ENCODE data around the gene PIGR. TPM values are rescaled to one million over a fixed set of nuclear protein-coding genes. Genes with fewer than 3 reads are reported as not detected.

PIGR gene
- polyA plus RNA-seq, 2 of the 4 experiments (the other 2 are of a cell fraction), result 0.01 TPM; not detected in 1

DNA sequence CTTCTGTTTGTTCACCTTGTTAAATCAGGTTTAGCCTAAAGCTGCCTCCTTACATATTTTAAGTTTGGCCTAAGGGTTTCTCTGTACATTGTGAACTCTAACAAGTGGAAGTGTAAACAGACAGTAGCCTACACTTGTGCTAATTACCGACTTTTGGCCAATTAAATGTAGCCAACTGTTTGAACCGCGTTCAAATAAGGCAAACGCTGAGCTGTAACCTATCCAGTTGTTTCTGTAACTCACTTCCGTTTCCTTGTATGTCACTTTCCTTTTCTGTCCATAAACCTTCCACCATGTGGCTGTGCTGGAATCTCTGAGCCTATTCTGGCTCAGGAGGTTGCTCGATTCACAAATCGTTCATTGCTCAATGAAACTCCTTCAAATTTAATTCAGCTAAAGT lies 32.0 kb upstream of the PIGR start:
- whole genome bisulfite sequencing (ENCODE audit: missing lambda C conversion rate), result 80% methylated on average over 7 of the region's 7 CpGs
- Histone ChIP-seq H3K27ac (no peak overlapping the region), H3K9me3 (no peaks in the 10 kb centered on the region), H3K4me2 (no peak overlapping the region), H3K4me1 (no peaks in the 10 kb centered on the region), H3K4me3 (no peak overlapping the region)
- FAIRE-seq (no peak), ATAC-seq (no peak), DNase-seq (ENCODE audit: low read depth in 1 of 2, low spot score in 1 of 2) (no peak)
- CTCF ChIA-PET, result interaction anchor here (0.7 to 6.4 kb wide), 2 partner anchors 23 to 44 kb away, joined by 3 to 63 read pairs; no protein-coding TSS in a partner anchor
- POLR2A ChIA-PET, result no interaction called here
- TF ChIP-seq BHLHE40 (IDR thresholded peaks at IDR 0.05; ENCODE audit: low read depth, low read length) (no peak), CBX2 (IDR thresholded peaks at IDR 0.05; ENCODE audit: borderline replicate concordance, low read depth) (no peak), JUNB (IDR thresholded peaks at IDR 0.05) (no peak), E2F6 (IDR thresholded peaks at IDR 0.05; ENCODE audit: borderline replicate concordance, low read depth) (no peak), MAZ (IDR thresholded peaks at IDR 0.05; ENCODE audit: borderline replicate concordance, low read depth, low read length) (no peak), RFX5 (IDR thresholded peaks at IDR 0.05) (no peak), POLR2A (IDR thresholded peaks at IDR 0.05; ENCODE audit: low read length) (no peak), HDAC2 (IDR thresholded peaks at IDR 0.05) (no peak), PBX3 (IDR thresholded peaks at IDR 0.05) (no peak), CHD4 (IDR thresholded peaks at IDR 0.05; ENCODE audit: borderline replicate concordance) (no peak), NR3C1 (IDR thresholded peaks at IDR 0.05) (no peak), RNF2 (IDR thresholded peaks at IDR 0.05; ENCODE audit: borderline replicate concordance, low read depth) (no peak), HEYL (CRISPR knock-in tag; IDR thresholded peaks at IDR 0.05) (no peak), FOSB (CRISPR knock-in tag; IDR thresholded peaks at IDR 0.05) (no peak), HOXB5 (CRISPR knock-in tag; IDR thresholded peaks at IDR 0.05) (no peak), RAD21 (conservative IDR thresholded peaks at IDR 0.05 in 1 of 2, IDR thresholded peaks at IDR 0.05 in 1 of 2) (no peak), KDM1A (IDR thresholded peaks at IDR 0.05; ENCODE audit: low read depth) (no peak)
- TF ChIP-seq, protein P1, sequence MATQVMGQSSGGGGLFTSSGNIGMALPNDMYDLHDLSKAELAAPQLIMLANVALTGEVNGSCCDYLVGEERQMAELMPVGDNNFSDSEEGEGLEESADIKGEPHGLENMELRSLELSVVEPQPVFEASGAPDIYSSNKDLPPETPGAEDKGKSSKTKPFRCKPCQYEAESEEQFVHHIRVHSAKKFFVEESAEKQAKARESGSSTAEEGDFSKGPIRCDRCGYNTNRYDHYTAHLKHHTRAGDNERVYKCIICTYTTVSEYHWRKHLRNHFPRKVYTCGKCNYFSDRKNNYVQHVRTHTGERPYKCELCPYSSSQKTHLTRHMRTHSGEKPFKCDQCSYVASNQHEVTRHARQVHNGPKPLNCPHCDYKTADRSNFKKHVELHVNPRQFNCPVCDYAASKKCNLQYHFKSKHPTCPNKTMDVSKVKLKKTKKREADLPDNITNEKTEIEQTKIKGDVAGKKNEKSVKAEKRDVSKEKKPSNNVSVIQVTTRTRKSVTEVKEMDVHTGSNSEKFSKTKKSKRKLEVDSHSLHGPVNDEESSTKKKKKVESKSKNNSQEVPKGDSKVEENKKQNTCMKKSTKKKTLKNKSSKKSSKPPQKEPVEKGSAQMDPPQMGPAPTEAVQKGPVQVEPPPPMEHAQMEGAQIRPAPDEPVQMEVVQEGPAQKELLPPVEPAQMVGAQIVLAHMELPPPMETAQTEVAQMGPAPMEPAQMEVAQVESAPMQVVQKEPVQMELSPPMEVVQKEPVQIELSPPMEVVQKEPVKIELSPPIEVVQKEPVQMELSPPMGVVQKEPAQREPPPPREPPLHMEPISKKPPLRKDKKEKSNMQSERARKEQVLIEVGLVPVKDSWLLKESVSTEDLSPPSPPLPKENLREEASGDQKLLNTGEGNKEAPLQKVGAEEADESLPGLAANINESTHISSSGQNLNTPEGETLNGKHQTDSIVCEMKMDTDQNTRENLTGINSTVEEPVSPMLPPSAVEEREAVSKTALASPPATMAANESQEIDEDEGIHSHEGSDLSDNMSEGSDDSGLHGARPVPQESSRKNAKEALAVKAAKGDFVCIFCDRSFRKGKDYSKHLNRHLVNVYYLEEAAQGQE (IDR thresholded peaks at IDR 0.05), result no peak
- TF ChIP-seq, protein P2, sequence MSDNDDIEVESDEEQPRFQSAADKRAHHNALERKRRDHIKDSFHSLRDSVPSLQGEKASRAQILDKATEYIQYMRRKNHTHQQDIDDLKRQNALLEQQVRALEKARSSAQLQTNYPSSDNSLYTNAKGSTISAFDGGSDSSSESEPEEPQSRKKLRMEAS (IDR thresholded peaks at IDR 0.05), result no peak
- TF ChIP-seq, protein P3, sequence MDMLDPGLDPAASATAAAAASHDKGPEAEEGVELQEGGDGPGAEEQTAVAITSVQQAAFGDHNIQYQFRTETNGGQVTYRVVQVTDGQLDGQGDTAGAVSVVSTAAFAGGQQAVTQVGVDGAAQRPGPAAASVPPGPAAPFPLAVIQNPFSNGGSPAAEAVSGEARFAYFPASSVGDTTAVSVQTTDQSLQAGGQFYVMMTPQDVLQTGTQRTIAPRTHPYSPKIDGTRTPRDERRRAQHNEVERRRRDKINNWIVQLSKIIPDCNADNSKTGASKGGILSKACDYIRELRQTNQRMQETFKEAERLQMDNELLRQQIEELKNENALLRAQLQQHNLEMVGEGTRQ (IDR thresholded peaks at IDR 0.05), result no peak

DNA sequence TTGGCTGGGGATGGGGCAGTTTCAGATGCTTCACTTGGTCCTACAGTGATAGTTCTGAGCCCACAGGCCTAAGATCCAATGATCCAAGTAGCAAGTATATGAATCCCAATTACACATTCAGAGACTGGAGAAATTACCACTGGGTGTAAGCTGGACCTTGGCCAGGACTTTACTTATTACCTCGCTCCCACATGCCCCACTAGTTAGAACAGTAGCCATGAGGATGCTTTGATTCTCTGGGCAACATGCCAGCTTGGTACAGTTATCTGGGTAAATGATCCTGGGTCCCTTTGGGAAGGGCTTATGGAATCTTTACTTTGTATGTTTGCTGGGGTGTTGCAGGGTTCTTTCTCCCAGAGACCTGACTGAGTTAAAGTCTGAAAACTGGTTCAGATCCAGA lies 29.0 kb upstream of the PIGR start:
- Histone ChIP-seq H3K4me1 (no peaks in the 10 kb centered on the region), H3K27ac (no peak overlapping the region), H3K9me3 (no peaks in the 10 kb centered on the region), H3K4me2 (no peak overlapping the region), H3K4me3 (no peak overlapping the region)
- no peak for ATAC-seq
- ChIA-PET CTCF (interaction anchor here (2.1 to 2.6 kb wide), 2 partner anchors 63 to 165 kb away, joined by 5 to 7 read pairs; no protein-coding TSS in a partner anchor), POLR2A (no interaction called here)
- DNase-seq (ENCODE audit: low read depth in 1 of 2, low spot score in 1 of 2), result no peak
- no peak for FAIRE-seq
- WGBS (ENCODE audit: missing lambda C conversion rate), result 63% methylated on average over 1 of the region's 1 CpG
- TF ChIP-seq PBX3 (IDR thresholded peaks at IDR 0.05), result no peak
- TF ChIP-seq, protein P4, sequence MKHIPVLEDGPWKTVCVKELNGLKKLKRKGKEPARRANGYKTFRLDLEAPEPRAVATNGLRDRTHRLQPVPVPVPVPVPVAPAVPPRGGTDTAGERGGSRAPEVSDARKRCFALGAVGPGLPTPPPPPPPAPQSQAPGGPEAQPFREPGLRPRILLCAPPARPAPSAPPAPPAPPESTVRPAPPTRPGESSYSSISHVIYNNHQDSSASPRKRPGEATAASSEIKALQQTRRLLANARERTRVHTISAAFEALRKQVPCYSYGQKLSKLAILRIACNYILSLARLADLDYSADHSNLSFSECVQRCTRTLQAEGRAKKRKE (CRISPR knock-in tag; IDR thresholded peaks at IDR 0.05; ENCODE audit: low read depth), result no peak
- no peak for TF ChIP-seq RFX5 (IDR thresholded peaks at IDR 0.05)
- TF ChIP-seq, protein P5, sequence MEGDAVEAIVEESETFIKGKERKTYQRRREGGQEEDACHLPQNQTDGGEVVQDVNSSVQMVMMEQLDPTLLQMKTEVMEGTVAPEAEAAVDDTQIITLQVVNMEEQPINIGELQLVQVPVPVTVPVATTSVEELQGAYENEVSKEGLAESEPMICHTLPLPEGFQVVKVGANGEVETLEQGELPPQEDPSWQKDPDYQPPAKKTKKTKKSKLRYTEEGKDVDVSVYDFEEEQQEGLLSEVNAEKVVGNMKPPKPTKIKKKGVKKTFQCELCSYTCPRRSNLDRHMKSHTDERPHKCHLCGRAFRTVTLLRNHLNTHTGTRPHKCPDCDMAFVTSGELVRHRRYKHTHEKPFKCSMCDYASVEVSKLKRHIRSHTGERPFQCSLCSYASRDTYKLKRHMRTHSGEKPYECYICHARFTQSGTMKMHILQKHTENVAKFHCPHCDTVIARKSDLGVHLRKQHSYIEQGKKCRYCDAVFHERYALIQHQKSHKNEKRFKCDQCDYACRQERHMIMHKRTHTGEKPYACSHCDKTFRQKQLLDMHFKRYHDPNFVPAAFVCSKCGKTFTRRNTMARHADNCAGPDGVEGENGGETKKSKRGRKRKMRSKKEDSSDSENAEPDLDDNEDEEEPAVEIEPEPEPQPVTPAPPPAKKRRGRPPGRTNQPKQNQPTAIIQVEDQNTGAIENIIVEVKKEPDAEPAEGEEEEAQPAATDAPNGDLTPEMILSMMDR (IDR thresholded peaks at IDR 0.05), result no peak
- no peak for TF ChIP-seq E2F6 (IDR thresholded peaks at IDR 0.05; ENCODE audit: borderline replicate concordance, low read depth)
- TF ChIP-seq POLR2AphosphoS2 (conservative IDR thresholded peaks at IDR 0.05; ENCODE audit: low read length), result no peak
- no peak for TF ChIP-seq CHD2 (IDR thresholded peaks at IDR 0.05; ENCODE audit: low read length, partially characterized antibody)
- TF ChIP-seq, protein P2 (IDR thresholded peaks at IDR 0.05), result no peak
- no peak for TF ChIP-seq BHLHE40 (IDR thresholded peaks at IDR 0.05; ENCODE audit: low read depth, low read length)
- no peak for TF ChIP-seq EP300 (IDR thresholded peaks at IDR 0.05)
- no peak for TF ChIP-seq FOSB (CRISPR knock-in tag; IDR thresholded peaks at IDR 0.05)
- TF ChIP-seq ZNF302 (CRISPR knock-in tag; IDR thresholded peaks at IDR 0.05), result no peak
